Measurements from ENCODE around the gene CYP4F12.

Gene CYP4F12

DNA sequence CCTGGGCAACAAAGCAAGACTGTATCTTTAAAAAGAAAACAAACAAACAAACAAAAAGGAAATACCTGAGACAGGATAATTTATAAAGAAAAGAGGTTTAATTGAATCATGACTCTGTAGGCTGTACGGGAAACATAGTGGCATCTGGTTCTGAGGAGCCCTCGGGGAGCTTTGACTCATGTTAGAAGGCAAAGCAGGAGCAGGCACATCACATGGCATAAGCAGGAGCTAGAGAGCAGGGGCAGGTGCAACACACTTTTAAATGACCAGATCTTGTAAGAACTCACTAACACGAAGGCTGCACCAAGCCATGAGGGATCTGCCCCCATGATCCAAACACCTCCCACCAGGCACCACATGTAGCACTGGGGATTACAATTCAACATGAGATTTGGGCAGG is 41.8 kb downstream of the CYP4F12 start:
- no peaks in the 10 kb centered on the region for H3K9me3 ChIP-seq (ENCODE audit: insufficient read depth, low read length, severe bottlenecking)
- no peak overlapping the region for H3K9ac ChIP-seq (ENCODE audit: low read depth, low read length)
- 0 out of 2 replicates have a peak, but pooled peaks cover 3% of the 10 kb centered on the region for H4K20me1 ChIP-seq (ENCODE audit: insufficient read depth, low read length)
- H3K4me3 ChIP-seq (ENCODE audit: low read depth in 1 of 2, low read length in 2 of 2) = no peak overlapping the region
- ATAC-seq (ENCODE audit: insufficient read depth, low read depth) (no peak), DNase-seq (no peak)
- TF ChIP-seq EZH2 (IDR thresholded peaks at IDR 0.05; ENCODE audit: borderline replicate concordance, low read depth, low read length, severe bottlenecking) = no peak
- TF ChIP-seq, protein P1, sequence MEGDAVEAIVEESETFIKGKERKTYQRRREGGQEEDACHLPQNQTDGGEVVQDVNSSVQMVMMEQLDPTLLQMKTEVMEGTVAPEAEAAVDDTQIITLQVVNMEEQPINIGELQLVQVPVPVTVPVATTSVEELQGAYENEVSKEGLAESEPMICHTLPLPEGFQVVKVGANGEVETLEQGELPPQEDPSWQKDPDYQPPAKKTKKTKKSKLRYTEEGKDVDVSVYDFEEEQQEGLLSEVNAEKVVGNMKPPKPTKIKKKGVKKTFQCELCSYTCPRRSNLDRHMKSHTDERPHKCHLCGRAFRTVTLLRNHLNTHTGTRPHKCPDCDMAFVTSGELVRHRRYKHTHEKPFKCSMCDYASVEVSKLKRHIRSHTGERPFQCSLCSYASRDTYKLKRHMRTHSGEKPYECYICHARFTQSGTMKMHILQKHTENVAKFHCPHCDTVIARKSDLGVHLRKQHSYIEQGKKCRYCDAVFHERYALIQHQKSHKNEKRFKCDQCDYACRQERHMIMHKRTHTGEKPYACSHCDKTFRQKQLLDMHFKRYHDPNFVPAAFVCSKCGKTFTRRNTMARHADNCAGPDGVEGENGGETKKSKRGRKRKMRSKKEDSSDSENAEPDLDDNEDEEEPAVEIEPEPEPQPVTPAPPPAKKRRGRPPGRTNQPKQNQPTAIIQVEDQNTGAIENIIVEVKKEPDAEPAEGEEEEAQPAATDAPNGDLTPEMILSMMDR (IDR thresholded peaks at IDR 0.05; ENCODE audit: borderline replicate concordance, extremely low read depth, low read length, poor library complexity, severe bottlenecking) = no peak
- H3K36me3 ChIP-seq (ENCODE audit: insufficient read depth, low read length) = no peaks in the 10 kb centered on the region
- H3K4me1 ChIP-seq (ENCODE audit: insufficient read depth, low read length) = no peaks in the 10 kb centered on the region
- no peak overlapping the region for H2AFZ ChIP-seq (ENCODE audit: low read depth, low read length)
- H3K4me2 ChIP-seq (ENCODE audit: insufficient read depth, low read length) = no peak overlapping the region
- no peaks in the 10 kb centered on the region for H3K27me3 ChIP-seq (ENCODE audit: insufficient read depth, low read length, poor library complexity)
- H3K27ac ChIP-seq (ENCODE audit: low read length) = no peak overlapping the region
- H3K79me2 ChIP-seq (ENCODE audit: insufficient read depth, low read length) = no peaks in the 10 kb centered on the region

DNA sequence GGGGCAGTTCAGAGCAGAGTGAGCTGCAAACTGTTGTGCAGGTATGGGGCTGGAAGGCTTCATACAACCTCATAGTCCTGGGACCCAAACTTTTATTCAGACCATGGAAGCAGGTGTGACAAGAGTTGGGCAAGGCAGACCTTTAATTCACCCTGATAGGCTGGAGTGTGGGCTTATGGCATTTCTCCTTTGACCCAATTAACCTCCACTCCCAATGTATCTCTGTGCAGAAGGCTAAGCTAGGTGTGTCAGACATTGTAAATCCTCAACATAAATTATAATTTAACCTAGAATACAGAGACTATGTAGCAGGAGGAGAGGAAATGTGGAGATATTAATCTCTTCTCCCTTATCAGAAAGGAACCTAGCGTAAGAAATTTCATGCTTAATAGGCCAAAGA is 42.8 kb downstream of the CYP4F12 start:
- Histone ChIP-seq H2AFZ (ENCODE audit: low read depth, low read length) (no peak overlapping the region), H4K20me1 (ENCODE audit: insufficient read depth, low read length) (0 out of 2 replicates have a peak, but pooled peaks cover 3% of the 10 kb centered on the region), H3K4me3 (ENCODE audit: low read depth in 1 of 2, low read length in 2 of 2) (no peak overlapping the region), H3K27ac (ENCODE audit: low read length) (no peak overlapping the region), H3K4me2 (ENCODE audit: insufficient read depth, low read length) (no peak overlapping the region), H3K9me3 (ENCODE audit: insufficient read depth, low read length, severe bottlenecking) (no peaks in the 10 kb centered on the region), H3K36me3 (ENCODE audit: insufficient read depth, low read length) (no peaks in the 10 kb centered on the region), H3K9ac (ENCODE audit: low read depth, low read length) (no peak overlapping the region), H3K4me1 (ENCODE audit: insufficient read depth, low read length) (no peaks in the 10 kb centered on the region), H3K27me3 (ENCODE audit: insufficient read depth, low read length, poor library complexity) (no peaks in the 10 kb centered on the region), H3K79me2 (ENCODE audit: insufficient read depth, low read length) (no peaks in the 10 kb centered on the region)
- DNase-seq (no peak), ATAC-seq (ENCODE audit: insufficient read depth, low read depth) (no peak)
- TF ChIP-seq, protein P1 (IDR thresholded peaks at IDR 0.05; ENCODE audit: borderline replicate concordance, extremely low read depth, low read length, poor library complexity, severe bottlenecking) = no peak
- no peak for TF ChIP-seq EZH2 (IDR thresholded peaks at IDR 0.05; ENCODE audit: borderline replicate concordance, low read depth, low read length, severe bottlenecking)

DNA sequence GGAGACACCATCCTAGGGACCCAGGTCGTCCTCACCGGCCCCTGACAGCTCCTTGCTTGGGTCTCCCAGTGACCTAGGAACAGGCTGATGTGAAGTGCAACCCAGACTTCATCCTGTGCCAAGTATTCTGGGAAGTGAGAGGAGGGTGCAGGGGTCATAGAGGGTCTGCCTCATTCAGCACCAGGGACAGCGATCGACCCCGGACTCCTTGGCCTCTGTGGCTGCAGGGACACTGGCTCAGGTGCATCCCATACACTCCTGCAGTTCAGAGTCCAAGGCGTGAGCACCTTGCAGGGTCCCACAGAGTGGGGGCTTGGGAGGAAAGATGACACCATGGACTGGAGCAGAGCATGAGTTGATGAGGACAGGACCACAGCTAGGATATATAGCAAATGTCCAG is 44.9 kb downstream of the CYP4F12 start:
- ATAC-seq (ENCODE audit: insufficient read depth, low read depth) = peak; percentile 56; the same call in 2 of the 3 replicates
- Histone ChIP-seq H3K9me3 (ENCODE audit: insufficient read depth, low read length, severe bottlenecking) (no peaks in the 10 kb centered on the region), H3K79me2 (ENCODE audit: insufficient read depth, low read length) (no peaks in the 10 kb centered on the region), H4K20me1 (ENCODE audit: insufficient read depth, low read length) (peaks cover 3% of the 10 kb centered on the region; the same call in 1 of the 2 replicates), H3K27me3 (ENCODE audit: insufficient read depth, low read length, poor library complexity) (no peaks in the 10 kb centered on the region), H3K4me1 (ENCODE audit: insufficient read depth, low read length) (no peaks in the 10 kb centered on the region), H2AFZ (ENCODE audit: low read depth, low read length) (no peak overlapping the region), H3K9ac (ENCODE audit: low read depth, low read length) (no peak overlapping the region), H3K27ac (ENCODE audit: low read length) (no peak overlapping the region), H3K4me3 (ENCODE audit: low read depth in 1 of 2, low read length in 2 of 2) (no peak overlapping the region), H3K36me3 (ENCODE audit: insufficient read depth, low read length) (no peaks in the 10 kb centered on the region), H3K4me2 (ENCODE audit: insufficient read depth, low read length) (no peak overlapping the region)
- no peak for TF ChIP-seq EZH2 (IDR thresholded peaks at IDR 0.05; ENCODE audit: borderline replicate concordance, low read depth, low read length, severe bottlenecking)
- TF ChIP-seq, protein P1 (IDR thresholded peaks at IDR 0.05; ENCODE audit: borderline replicate concordance, extremely low read depth, low read length, poor library complexity, severe bottlenecking) = no peak
- DNase-seq = peak; percentile 39

DNA sequence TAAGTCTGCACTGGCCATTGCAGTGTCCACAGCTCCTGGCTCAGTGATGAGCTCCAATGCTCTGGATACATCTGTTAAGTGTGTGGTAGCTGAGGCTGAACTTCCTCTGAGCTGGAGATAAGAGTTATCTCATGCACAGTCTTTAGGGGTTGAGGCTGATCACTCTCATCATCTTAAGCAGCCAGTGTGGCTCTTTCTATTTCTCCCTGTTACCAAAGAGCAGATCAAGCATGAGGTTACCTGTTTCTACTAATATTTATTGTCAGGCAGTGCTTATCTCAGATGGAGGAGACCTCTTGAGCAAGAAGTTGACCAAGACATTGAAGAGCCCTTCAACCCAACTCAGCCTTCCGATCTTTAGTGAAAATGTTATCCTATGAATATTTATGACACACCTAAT is 48.4 kb downstream of the CYP4F12 start:
- no peak for ATAC-seq (ENCODE audit: insufficient read depth, low read depth)

More for the DNA sequence above, 48.4 kb downstream of the CYP4F12 start:
- no peaks in the 10 kb centered on the region for H3K9me3 ChIP-seq (ENCODE audit: insufficient read depth, low read length, severe bottlenecking)
- H3K27ac ChIP-seq (ENCODE audit: low read length) = no peak overlapping the region
- H3K4me3 ChIP-seq (ENCODE audit: low read depth in 1 of 2, low read length in 2 of 2) = no peak overlapping the region
- H3K4me1 ChIP-seq (ENCODE audit: insufficient read depth, low read length) = no peaks in the 10 kb centered on the region
- H3K9ac ChIP-seq (ENCODE audit: low read depth, low read length) = no peak overlapping the region
- H2AFZ ChIP-seq (ENCODE audit: low read depth, low read length) = no peak overlapping the region
- H3K36me3 ChIP-seq (ENCODE audit: insufficient read depth, low read length) = no peaks in the 10 kb centered on the region
- DNase-seq = no peak
- peaks cover 3% of the 10 kb centered on the region; the same call in 1 of the 2 replicates for H4K20me1 ChIP-seq (ENCODE audit: insufficient read depth, low read length)
- H3K4me2 ChIP-seq (ENCODE audit: insufficient read depth, low read length) = no peak overlapping the region
- no peaks in the 10 kb centered on the region for H3K27me3 ChIP-seq (ENCODE audit: insufficient read depth, low read length, poor library complexity)
- TF ChIP-seq, protein P1 (IDR thresholded peaks at IDR 0.05; ENCODE audit: borderline replicate concordance, extremely low read depth, low read length, poor library complexity, severe bottlenecking) = no peak
- TF ChIP-seq EZH2 (IDR thresholded peaks at IDR 0.05; ENCODE audit: borderline replicate concordance, low read depth, low read length, severe bottlenecking) = no peak
- H3K79me2 ChIP-seq (ENCODE audit: insufficient read depth, low read length) = no peaks in the 10 kb centered on the region
